ENCODE data around the gene CACNB4. TPM values are rescaled to one million over a fixed set of nuclear protein-coding genes. Genes with fewer than 3 reads are reported as not detected.
A peak's percentile ranks its signal among the peaks of the same experiment; 100 is the strongest.

CACNB4 gene
- total RNA-seq, 4 donors from 2014 or later, result 0.20 to 1.6 (median 0.90) TPM

- Histone ChIP-seq H3K27me3 (no peaks in the 10 kb centered on the region), H3K27ac (peak overlapping the region in 1 of 4 donors; percentile 1), H3K4me3 (peak overlapping the region in 3 of 4 donors; percentile 2 to 20 (median 15)), H3K9me3 (no peaks in the 10 kb centered on the region), H3K36me3 (no peaks in the 10 kb centered on the region), H3K4me1 (peaks cover 0 to 5% (median 0%) of the 10 kb centered on the region in 4 donors)
- TF ChIP-seq POLR2AphosphoS5 (IDR thresholded peaks at IDR 0.05) (no peak), EP300 (IDR thresholded peaks at IDR 0.05; ENCODE audit: low read depth) (no peak), POLR2A (IDR thresholded peaks at IDR 0.05) (no peak)
- TF ChIP-seq, protein P1, sequence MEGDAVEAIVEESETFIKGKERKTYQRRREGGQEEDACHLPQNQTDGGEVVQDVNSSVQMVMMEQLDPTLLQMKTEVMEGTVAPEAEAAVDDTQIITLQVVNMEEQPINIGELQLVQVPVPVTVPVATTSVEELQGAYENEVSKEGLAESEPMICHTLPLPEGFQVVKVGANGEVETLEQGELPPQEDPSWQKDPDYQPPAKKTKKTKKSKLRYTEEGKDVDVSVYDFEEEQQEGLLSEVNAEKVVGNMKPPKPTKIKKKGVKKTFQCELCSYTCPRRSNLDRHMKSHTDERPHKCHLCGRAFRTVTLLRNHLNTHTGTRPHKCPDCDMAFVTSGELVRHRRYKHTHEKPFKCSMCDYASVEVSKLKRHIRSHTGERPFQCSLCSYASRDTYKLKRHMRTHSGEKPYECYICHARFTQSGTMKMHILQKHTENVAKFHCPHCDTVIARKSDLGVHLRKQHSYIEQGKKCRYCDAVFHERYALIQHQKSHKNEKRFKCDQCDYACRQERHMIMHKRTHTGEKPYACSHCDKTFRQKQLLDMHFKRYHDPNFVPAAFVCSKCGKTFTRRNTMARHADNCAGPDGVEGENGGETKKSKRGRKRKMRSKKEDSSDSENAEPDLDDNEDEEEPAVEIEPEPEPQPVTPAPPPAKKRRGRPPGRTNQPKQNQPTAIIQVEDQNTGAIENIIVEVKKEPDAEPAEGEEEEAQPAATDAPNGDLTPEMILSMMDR (IDR thresholded peaks at IDR 0.05), result no peak
- 27 to 50% methylated on average over 3 to 7 of the region's 7 CpGs for WGBS, 2 donors (ENCODE audit: low coverage in 1 of 2)
- intact Hi-C loops (cut with DNase I; ENCODE audit: low total_unique reads) (no loop called here), in situ Hi-C loops (cut with MboI; ENCODE audit: low pct_ligation_motif_present in 1 of 4, low pct_unique_long_range_greater_than_20kb in 1 of 4, low sequenced_read_pairs in 3 of 4) (no loop called here)
- peak; percentile 32 for DNase-seq
Observed at GRCh38 chr2:151891566-151892194, 207.2 kb downstream of the CACNB4 start.

DNA sequence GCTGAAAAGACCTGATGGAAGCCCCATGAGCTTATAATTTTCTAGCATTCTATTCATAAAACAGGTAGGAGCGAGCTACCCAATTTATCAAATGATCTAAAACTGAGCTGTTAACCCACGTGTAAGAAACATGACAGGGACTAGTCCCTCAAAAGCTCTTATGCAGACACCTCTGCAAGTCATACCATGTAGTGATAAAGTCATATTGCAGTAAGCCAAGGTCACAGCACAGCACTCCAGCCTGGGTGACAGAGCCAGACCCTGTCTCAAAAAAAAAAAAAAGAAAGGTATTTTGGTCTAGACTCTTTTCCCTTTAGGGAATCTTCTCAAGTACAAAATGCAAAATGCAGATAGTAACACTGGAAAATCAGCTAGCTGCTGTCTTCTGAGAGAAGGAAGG lies 211.7 kb downstream of the CACNB4 start:
- no peak for TF ChIP-seq EP300 (IDR thresholded peaks at IDR 0.05; ENCODE audit: low read depth)
- TF ChIP-seq, protein P1 (IDR thresholded peaks at IDR 0.05), result no peak
- no peak for TF ChIP-seq POLR2AphosphoS5 (IDR thresholded peaks at IDR 0.05)
- no peak for TF ChIP-seq POLR2A (IDR thresholded peaks at IDR 0.05)
- DNase-seq, result no peak
- 80% methylated on average over 2 of the region's 2 CpGs; no CpG with 5 or more reads in 1 of the 2 donors for whole genome bisulfite sequencing, 2 donors (ENCODE audit: low coverage in 1 of 2)
- Histone ChIP-seq H3K4me1 (peaks cover 0 to 4% (median 0%) of the 10 kb centered on the region in 4 donors), H3K4me3 (no peak overlapping the region), H3K36me3 (no peaks in the 10 kb centered on the region), H3K27ac (no peak overlapping the region), H3K27me3 (no peaks in the 10 kb centered on the region), H3K9me3 (no peaks in the 10 kb centered on the region)
- in situ Hi-C loops (cut with MboI; ENCODE audit: low pct_ligation_motif_present in 1 of 4, low pct_unique_long_range_greater_than_20kb in 1 of 4, low sequenced_read_pairs in 3 of 4) (no loop called here), intact Hi-C loops (cut with DNase I; ENCODE audit: low total_unique reads) (no loop called here)

DNA sequence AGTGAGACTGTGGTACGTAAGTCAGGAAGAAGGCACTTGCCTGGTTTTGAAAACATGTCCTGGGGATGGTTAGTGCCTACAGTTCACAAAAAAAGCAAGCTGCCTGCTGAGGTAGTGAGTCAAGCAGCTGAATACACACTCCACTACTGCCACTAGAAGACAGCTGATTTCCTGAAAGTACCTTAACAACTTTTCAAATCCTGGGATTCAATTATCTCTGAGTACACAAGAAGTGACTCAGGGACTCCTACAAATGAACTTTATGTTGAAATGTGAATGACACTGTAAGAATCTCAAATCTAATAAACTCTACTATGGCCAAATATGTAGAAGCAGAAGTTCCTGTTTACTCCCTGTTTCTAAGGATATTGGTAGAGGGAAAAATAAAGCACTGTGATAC lies 212.6 kb downstream of the CACNB4 start:
- no peak for DNase-seq
- TF ChIP-seq EP300 (IDR thresholded peaks at IDR 0.05; ENCODE audit: low read depth), result no peak
- TF ChIP-seq POLR2AphosphoS5 (IDR thresholded peaks at IDR 0.05), result no peak
- TF ChIP-seq POLR2A (IDR thresholded peaks at IDR 0.05), result no peak
- TF ChIP-seq, protein P1 (IDR thresholded peaks at IDR 0.05), result no peak

GRCh38 chr2:151882786-151883445 lies 215.9 kb downstream of the CACNB4 start:
- WGBS, 2 donors (ENCODE audit: low coverage in 1 of 2), result 89 to 94% methylated on average over 8 to 10 of the region's 10 CpGs
- no peak overlapping the region for H3K27ac ChIP-seq
- TF ChIP-seq, protein P1 (IDR thresholded peaks at IDR 0.05), result no peak
- TF ChIP-seq POLR2A (IDR thresholded peaks at IDR 0.05), result no peak
- TF ChIP-seq EP300 (IDR thresholded peaks at IDR 0.05; ENCODE audit: low read depth), result no peak
- no peak for TF ChIP-seq POLR2AphosphoS5 (IDR thresholded peaks at IDR 0.05)
- H3K4me3 ChIP-seq, result no peak overlapping the region
- H3K4me1 ChIP-seq, result no peaks in the 10 kb centered on the region
- in situ Hi-C loops (cut with MboI; ENCODE audit: low pct_ligation_motif_present in 1 of 4, low pct_unique_long_range_greater_than_20kb in 1 of 4, low sequenced_read_pairs in 3 of 4) (no loop called here), intact Hi-C loops (cut with DNase I; ENCODE audit: low total_unique reads) (no loop called here)
- DNase-seq, result no peak
- no peaks in the 10 kb centered on the region for H3K36me3 ChIP-seq
- no peaks in the 10 kb centered on the region for H3K9me3 ChIP-seq
- H3K27me3 ChIP-seq, result no peaks in the 10 kb centered on the region

More for the DNA sequence above, 212.6 kb downstream of the CACNB4 start:
- in situ Hi-C loops (cut with MboI; ENCODE audit: low pct_ligation_motif_present in 1 of 4, low pct_unique_long_range_greater_than_20kb in 1 of 4, low sequenced_read_pairs in 3 of 4) (no loop called here), intact Hi-C loops (cut with DNase I; ENCODE audit: low total_unique reads) (no loop called here)
- Histone ChIP-seq H3K4me1 (no peaks in the 10 kb centered on the region), H3K4me3 (no peak overlapping the region), H3K9me3 (no peaks in the 10 kb centered on the region), H3K27ac (no peak overlapping the region), H3K27me3 (no peaks in the 10 kb centered on the region), H3K36me3 (no peaks in the 10 kb centered on the region)
- 70 to 77% methylated on average over 1 of the region's 1 CpG for WGBS, 2 donors (ENCODE audit: low coverage in 1 of 2)
